ENCODE data around the gene MT1A. TPM values are rescaled to one million over a fixed set of nuclear protein-coding genes. Genes with fewer than 3 reads are reported as not detected.

MT1A gene
- total RNA-seq, 1 experiment from 2014 or later = not detected

DNA sequence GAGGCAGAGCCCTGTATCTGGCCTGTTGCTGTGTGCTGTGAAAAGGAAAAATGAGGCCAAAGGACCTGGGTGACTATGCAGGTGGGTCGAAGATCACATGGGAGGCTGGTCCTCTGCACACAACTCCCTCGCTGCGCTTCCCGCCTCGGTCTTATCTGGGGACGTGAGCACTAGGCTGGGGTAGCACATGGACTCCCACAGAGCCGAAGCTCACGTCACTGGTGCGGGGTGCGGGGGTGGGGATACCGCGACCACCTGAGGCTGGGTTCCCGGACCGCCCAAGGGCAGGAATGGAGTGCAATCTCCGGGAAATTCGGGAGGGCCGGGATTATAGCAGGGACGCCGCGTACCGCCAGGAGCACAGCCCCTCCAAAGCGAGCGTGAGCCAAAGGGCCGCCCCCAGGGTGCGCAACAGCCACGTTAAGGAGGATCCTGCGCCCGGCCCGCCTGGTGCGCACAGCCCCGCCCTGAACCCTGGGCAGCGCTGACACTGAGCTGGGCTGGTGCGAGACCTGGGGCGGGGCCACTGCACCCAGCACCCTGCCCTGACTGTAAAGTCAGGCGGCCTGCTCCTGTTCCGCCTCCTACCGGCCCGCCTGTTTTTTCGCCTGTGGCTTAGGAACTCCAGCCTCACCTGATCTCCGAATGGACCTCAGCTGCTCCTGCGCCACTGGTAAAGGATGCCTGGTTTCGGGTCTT lies 4.8 kb downstream of the MT1A start:
- Histone ChIP-seq H3K9me3 (ENCODE audit: control insufficient read depth in 1 of 2, insufficient read depth in 1 of 2, low read depth in 1 of 2, low read length in 2 of 2) (no peaks in the 10 kb centered on the region), H3K27ac (ENCODE audit: low read depth, low read length) (no peak overlapping the region; the same call in 1 of the 2 replicates), H4K20me1 (ENCODE audit: insufficient read depth) (no peaks in the 10 kb centered on the region), H3K79me2 (ENCODE audit: insufficient read depth, low read length) (no peaks in the 10 kb centered on the region), H3K4me3 (replicated peaks in 1 of 2; ENCODE audit: low read depth in 1 of 2, low read length in 2 of 2) (peak overlapping the region; percentile 28 to 46), H3K4me1 (ENCODE audit: control insufficient read depth in 1 of 2, insufficient read depth in 2 of 2, low read length in 2 of 2) (peaks cover 11 to 21% of the 10 kb centered on the region in 2 experiments), H3K9ac (ENCODE audit: low read length) (peak overlapping the region; percentile 43), H3K27me3 (ENCODE audit: insufficient read depth, low read length) (no peaks in the 10 kb centered on the region), H3K4me2 (ENCODE audit: low read length) (peak overlapping the region; percentile 72), H2AFZ (ENCODE audit: low read depth, low read length, poor library complexity, severe bottlenecking) (peak overlapping the region; percentile 46), H3K36me3 (ENCODE audit: control insufficient read depth in 1 of 2, insufficient read depth in 2 of 2, low read length in 2 of 2) (no peaks in the 10 kb centered on the region), H3K9me2 (ENCODE audit: insufficient read depth) (no peaks in the 10 kb centered on the region)
- TF ChIP-seq YY1 (IDR thresholded peaks at IDR 0.05; ENCODE audit: extremely low read depth, insufficient replicate concordance, low read depth, low read length) (peak; percentile 21), ZFX (IDR thresholded peaks at IDR 0.05) (no peak), ELF1 (IDR thresholded peaks at IDR 0.05; ENCODE audit: borderline replicate concordance, low read depth) (no peak), JUND (IDR thresholded peaks at IDR 0.05) (no peak), RAD21 (IDR thresholded peaks at IDR 0.05; ENCODE audit: low read depth) (peak; percentile 81), CBX3 (IDR thresholded peaks at IDR 0.05; ENCODE audit: low read depth) (no peak), SIN3A (IDR thresholded peaks at IDR 0.05; ENCODE audit: low read depth) (no peak), SRF (IDR thresholded peaks at IDR 0.05; ENCODE audit: low read depth) (no peak), TCF7L2 (IDR thresholded peaks at IDR 0.05; ENCODE audit: borderline replicate concordance, extremely low read depth, insufficient read depth, insufficient read length) (no peak), EZH2phosphoT487 (IDR thresholded peaks at IDR 0.05; ENCODE audit: borderline replicate concordance) (no peak), ZNF274 (IDR thresholded peaks at IDR 0.05; ENCODE audit: low read depth, low read length) (no peak), EGR1 (IDR thresholded peaks at IDR 0.05; ENCODE audit: low read depth) (no peak), CEBPB (IDR thresholded peaks at IDR 0.05; ENCODE audit: low read depth) (no peak), POLR2AphosphoS5 (IDR thresholded peaks at IDR 0.05; ENCODE audit: low read depth, low read length) (peak; percentile 50)
- TF ChIP-seq, protein P1, sequence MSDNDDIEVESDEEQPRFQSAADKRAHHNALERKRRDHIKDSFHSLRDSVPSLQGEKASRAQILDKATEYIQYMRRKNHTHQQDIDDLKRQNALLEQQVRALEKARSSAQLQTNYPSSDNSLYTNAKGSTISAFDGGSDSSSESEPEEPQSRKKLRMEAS (IDR thresholded peaks at IDR 0.05) = peak; percentile 83
- TF ChIP-seq, protein P2, sequence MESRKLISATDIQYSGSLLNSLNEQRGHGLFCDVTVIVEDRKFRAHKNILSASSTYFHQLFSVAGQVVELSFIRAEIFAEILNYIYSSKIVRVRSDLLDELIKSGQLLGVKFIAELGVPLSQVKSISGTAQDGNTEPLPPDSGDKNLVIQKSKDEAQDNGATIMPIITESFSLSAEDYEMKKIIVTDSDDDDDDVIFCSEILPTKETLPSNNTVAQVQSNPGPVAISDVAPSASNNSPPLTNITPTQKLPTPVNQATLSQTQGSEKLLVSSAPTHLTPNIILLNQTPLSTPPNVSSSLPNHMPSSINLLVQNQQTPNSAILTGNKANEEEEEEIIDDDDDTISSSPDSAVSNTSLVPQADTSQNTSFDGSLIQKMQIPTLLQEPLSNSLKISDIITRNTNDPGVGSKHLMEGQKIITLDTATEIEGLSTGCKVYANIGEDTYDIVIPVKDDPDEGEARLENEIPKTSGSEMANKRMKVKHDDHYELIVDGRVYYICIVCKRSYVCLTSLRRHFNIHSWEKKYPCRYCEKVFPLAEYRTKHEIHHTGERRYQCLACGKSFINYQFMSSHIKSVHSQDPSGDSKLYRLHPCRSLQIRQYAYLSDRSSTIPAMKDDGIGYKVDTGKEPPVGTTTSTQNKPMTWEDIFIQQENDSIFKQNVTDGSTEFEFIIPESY (IDR thresholded peaks at IDR 0.05; ENCODE audit: extremely low read depth, insufficient replicate concordance, low read length) = no peak
- TF ChIP-seq, protein P3, sequence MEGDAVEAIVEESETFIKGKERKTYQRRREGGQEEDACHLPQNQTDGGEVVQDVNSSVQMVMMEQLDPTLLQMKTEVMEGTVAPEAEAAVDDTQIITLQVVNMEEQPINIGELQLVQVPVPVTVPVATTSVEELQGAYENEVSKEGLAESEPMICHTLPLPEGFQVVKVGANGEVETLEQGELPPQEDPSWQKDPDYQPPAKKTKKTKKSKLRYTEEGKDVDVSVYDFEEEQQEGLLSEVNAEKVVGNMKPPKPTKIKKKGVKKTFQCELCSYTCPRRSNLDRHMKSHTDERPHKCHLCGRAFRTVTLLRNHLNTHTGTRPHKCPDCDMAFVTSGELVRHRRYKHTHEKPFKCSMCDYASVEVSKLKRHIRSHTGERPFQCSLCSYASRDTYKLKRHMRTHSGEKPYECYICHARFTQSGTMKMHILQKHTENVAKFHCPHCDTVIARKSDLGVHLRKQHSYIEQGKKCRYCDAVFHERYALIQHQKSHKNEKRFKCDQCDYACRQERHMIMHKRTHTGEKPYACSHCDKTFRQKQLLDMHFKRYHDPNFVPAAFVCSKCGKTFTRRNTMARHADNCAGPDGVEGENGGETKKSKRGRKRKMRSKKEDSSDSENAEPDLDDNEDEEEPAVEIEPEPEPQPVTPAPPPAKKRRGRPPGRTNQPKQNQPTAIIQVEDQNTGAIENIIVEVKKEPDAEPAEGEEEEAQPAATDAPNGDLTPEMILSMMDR (IDR thresholded peaks at IDR 0.05 in 2 of 3, conservative IDR thresholded peaks at IDR 0.05 in 1 of 3; ENCODE audit: borderline replicate concordance in 1 of 3, insufficient read depth in 1 of 3, low read depth in 2 of 3, low read length in 2 of 3) = peak; percentile 43 to 51 (median 50); a peak in 5 of 6 replicates
- ATAC-seq = peak; percentile 100
- CTCF ChIA-PET = interaction anchor here (0.6 to 2.4 kb wide), 10 partner anchors 13 to 1566 kb away, joined by 3 to 11 read pairs (median 3); no protein-coding TSS in a partner anchor
- TSS peak; percentile 69 for BruUV-seq (replicated peaks)
- peak; percentile 78 for DNase-seq (ENCODE audit: low read depth, low spot score)
- RAD21 ChIA-PET (ENCODE audit: low non-redundant PET in 1 of 2, low total read pairs in 2 of 2, uncharacterized antibody in 2 of 2, unreplicated experiment in 2 of 2) = interaction anchor here (0.7 to 1.1 kb wide), 3 partner anchors 11 to 59 kb away, joined by 3 to 5 read pairs (median 4); no protein-coding TSS in a partner anchor
- POLR2A ChIA-PET = interaction anchor here (0.8 to 2.8 kb wide), 8 partner anchors 9 to 36 kb away, joined by 3 to 47 read pairs (median 4); partner anchors contain the start of genes MT1E and MT2A
- intact Hi-C loops (cut with micrococcal nuclease) = no loop called here

Measured in HCT116 (cell line).